Measurements from ENCODE around the gene AGT. TPM values are rescaled to one million over a fixed set of nuclear protein-coding genes. Genes with fewer than 3 reads are reported as not detected.

Gene AGT
- total RNA-seq, 1 experiment from 2014 or later, result 1.0 TPM

DNA sequence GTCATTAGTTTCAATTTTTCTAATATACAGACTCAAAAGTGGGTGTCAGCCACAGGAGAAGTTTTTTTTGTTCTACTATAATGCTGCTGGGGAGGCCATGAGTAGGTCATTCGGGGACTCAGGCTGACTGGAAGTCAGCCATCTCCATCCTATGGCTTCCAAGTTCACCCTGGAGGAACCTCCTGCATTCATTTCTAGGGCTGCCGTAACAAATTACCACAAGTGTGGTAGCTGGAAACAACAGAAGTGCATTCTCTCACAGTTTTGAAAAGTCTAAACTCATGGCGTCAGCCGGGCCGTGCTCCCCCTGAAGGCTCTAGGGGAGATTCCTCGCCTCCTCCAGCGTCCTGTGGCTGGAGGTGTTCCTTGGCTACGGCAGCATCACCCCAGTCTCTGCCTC is 17.7 kb downstream of the AGT start (continued):
- TF ChIP-seq ZNF416 (CRISPR knock-in tag; IDR thresholded peaks at IDR 0.05), result no peak
- TF ChIP-seq ETV6 (CRISPR knock-in tag; IDR thresholded peaks at IDR 0.05), result no peak

DNA sequence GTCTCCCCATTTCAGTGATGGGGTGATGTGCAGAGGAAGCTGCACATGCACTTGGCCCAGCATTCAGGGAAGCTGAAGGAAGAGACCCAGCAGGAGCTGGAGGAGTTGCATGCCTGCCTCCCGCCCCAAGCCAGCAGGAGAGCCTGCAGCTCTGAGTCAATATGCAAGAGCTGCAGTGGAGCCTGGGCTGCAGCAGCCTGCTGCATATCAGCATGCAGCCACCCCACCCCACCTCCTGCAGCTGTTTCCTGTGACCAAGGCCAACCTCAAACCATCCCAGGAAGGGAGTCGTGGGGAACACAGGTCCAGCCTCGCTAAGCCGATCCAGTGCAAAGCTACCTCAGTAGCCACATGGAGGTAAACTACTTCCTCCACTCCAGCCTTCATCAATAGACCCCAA is 18.9 kb downstream of the AGT start:
- Mint-ChIP-seq H3K36me3 (peaks cover 28% of the 10 kb centered on the region), H3K27ac (no peak overlapping the region), H3K9me3 (no peaks in the 10 kb centered on the region), H3K27me3 (ENCODE audit: low read depth) (no peaks in the 10 kb centered on the region), H3K4me3 (no peak overlapping the region), H3K4me1 (peaks cover 13% of the 10 kb centered on the region)
- DNase-seq (ENCODE audit: low spot score), result no peak
- ATAC-seq, result no peak
- POLR2A ChIA-PET, result interaction anchor here (0.6 to 1.2 kb wide), 2 partner anchors 53 to 280 kb away, joined by 3 read pairs; no protein-coding TSS in a partner anchor
- TF ChIP-seq ZNF416 (CRISPR knock-in tag; IDR thresholded peaks at IDR 0.05) (no peak), KAT7 (CRISPR knock-in tag; IDR thresholded peaks at IDR 0.05; ENCODE audit: borderline replicate concordance) (no peak), ZNF121 (CRISPR knock-in tag; IDR thresholded peaks at IDR 0.05) (no peak), NR1H2 (CRISPR knock-in tag; IDR thresholded peaks at IDR 0.05) (no peak), MYBL2 (CRISPR knock-in tag; IDR thresholded peaks at IDR 0.05) (no peak), NFATC4 (CRISPR knock-in tag; IDR thresholded peaks at IDR 0.05) (no peak), JUN (CRISPR knock-in tag; IDR thresholded peaks at IDR 0.05) (no peak), ZNF671 (CRISPR knock-in tag; IDR thresholded peaks at IDR 0.05) (no peak), NFE2L1 (CRISPR knock-in tag; IDR thresholded peaks at IDR 0.05) (no peak)
- TF ChIP-seq, protein P1, sequence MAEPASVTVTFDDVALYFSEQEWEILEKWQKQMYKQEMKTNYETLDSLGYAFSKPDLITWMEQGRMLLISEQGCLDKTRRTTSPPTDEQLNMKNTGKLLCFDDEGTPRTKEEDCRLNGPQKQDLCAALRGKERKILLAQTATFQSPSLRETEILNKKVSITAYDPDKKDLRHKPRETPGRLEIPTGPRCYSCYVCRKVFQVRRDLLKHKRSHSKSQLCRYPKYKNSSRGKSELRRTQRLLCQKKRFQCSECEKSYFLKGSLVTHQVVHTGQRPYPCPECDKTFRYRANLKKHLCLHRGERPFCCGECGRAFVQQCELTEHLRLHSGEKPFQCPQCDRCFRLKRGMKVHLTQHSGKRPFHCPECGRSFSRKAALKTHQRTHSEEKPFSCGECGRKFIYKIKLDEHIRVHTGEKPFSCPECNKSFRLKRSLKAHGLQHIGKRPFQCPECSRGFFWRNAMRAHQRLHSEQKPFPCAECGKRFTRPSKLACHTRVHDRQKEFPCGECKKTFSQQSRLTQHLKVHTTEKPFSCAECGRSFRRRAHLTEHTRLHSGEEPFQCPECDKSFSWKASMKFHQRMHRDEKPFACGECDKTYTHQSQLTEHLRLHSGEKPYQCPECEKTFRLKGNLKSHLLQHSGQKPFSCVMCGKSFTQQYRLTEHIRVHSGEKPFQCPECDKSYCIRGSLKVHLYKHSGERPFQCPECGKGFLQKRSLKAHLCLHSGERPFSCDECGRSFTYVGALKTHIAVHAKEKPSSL (CRISPR knock-in tag; conservative IDR thresholded peaks at IDR 0.05), result no peak
- TF ChIP-seq, protein P2, sequence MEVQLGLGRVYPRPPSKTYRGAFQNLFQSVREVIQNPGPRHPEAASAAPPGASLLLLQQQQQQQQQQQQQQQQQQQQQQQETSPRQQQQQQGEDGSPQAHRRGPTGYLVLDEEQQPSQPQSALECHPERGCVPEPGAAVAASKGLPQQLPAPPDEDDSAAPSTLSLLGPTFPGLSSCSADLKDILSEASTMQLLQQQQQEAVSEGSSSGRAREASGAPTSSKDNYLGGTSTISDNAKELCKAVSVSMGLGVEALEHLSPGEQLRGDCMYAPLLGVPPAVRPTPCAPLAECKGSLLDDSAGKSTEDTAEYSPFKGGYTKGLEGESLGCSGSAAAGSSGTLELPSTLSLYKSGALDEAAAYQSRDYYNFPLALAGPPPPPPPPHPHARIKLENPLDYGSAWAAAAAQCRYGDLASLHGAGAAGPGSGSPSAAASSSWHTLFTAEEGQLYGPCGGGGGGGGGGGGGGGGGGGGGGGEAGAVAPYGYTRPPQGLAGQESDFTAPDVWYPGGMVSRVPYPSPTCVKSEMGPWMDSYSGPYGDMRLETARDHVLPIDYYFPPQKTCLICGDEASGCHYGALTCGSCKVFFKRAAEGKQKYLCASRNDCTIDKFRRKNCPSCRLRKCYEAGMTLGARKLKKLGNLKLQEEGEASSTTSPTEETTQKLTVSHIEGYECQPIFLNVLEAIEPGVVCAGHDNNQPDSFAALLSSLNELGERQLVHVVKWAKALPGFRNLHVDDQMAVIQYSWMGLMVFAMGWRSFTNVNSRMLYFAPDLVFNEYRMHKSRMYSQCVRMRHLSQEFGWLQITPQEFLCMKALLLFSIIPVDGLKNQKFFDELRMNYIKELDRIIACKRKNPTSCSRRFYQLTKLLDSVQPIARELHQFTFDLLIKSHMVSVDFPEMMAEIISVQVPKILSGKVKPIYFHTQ (CRISPR knock-in tag; IDR thresholded peaks at IDR 0.05), result no peak
- TF ChIP-seq, protein P3, sequence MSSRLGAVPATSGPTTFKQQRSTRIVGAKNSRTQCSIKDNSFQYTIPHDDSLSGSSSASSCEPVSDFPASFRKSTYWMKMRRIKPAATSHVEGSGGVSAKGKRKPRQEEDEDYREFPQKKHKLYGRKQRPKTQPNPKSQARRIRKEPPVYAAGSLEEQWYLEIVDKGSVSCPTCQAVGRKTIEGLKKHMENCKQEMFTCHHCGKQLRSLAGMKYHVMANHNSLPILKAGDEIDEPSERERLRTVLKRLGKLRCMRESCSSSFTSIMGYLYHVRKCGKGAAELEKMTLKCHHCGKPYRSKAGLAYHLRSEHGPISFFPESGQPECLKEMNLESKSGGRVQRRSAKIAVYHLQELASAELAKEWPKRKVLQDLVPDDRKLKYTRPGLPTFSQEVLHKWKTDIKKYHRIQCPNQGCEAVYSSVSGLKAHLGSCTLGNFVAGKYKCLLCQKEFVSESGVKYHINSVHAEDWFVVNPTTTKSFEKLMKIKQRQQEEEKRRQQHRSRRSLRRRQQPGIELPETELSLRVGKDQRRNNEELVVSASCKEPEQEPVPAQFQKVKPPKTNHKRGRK (CRISPR knock-in tag; IDR thresholded peaks at IDR 0.05; ENCODE audit: borderline replicate concordance), result no peak
- CTCF ChIA-PET, result interaction anchor here (1.0 to 1.6 kb wide), 3 partner anchors 53 to 78 kb away, joined by 4 to 6 read pairs (median 5); no protein-coding TSS in a partner anchor

DNA sequence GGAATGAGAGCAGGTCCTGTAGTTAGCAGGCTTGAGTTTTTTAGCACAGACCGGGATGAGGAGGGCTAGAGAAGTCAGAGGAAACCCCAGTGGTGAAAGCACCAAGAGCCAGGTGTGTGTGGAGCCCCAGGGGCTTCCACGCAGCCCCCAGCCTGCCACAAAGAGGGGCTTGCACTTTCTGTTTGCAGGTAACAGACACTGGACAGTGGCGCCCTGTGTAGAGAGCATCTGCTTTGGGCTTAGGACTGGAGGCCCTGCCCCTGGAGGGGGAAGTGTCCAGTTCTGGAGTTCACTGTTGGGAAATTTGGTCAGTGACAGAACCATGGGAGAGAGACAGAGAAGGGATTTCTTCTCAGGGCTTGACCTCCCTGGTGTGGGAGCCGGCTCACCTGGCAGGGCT is 19.5 kb downstream of the AGT start:
- no peak for ATAC-seq
- Mint-ChIP-seq H3K4me3 (no peak overlapping the region), H3K27ac (peak overlapping the region; percentile 59), H3K27me3 (ENCODE audit: low read depth) (no peaks in the 10 kb centered on the region), H3K36me3 (peaks cover 34% of the 10 kb centered on the region), H3K4me1 (peaks cover 13% of the 10 kb centered on the region), H3K9me3 (no peaks in the 10 kb centered on the region)
- ChIA-PET POLR2A (interaction anchor here (0.6 to 1.2 kb wide), 2 partner anchors 53 to 281 kb away, joined by 3 read pairs; no protein-coding TSS in a partner anchor), CTCF (interaction anchor here (1.0 to 1.6 kb wide), 3 partner anchors 53 to 78 kb away, joined by 4 to 6 read pairs (median 5); no protein-coding TSS in a partner anchor)
- no peak for DNase-seq (ENCODE audit: low spot score)
- TF ChIP-seq EMX1 (CRISPR knock-in tag; IDR thresholded peaks at IDR 0.05) (no peak), NR3C1 (CRISPR knock-in tag; conservative IDR thresholded peaks at IDR 0.05; ENCODE audit: low read depth) (no peak), ZNF219 (CRISPR knock-in tag; IDR thresholded peaks at IDR 0.05; ENCODE audit: borderline replicate concordance) (no peak), ATF1 (CRISPR knock-in tag; IDR thresholded peaks at IDR 0.05) (no peak), JAZF1 (CRISPR knock-in tag; IDR thresholded peaks at IDR 0.05) (no peak), FOXP1 (CRISPR knock-in tag; IDR thresholded peaks at IDR 0.05; ENCODE audit: borderline replicate concordance) (no peak), ZNF263 (CRISPR knock-in tag; IDR thresholded peaks at IDR 0.05; ENCODE audit: low read depth) (no peak)
- TF ChIP-seq, protein P4, sequence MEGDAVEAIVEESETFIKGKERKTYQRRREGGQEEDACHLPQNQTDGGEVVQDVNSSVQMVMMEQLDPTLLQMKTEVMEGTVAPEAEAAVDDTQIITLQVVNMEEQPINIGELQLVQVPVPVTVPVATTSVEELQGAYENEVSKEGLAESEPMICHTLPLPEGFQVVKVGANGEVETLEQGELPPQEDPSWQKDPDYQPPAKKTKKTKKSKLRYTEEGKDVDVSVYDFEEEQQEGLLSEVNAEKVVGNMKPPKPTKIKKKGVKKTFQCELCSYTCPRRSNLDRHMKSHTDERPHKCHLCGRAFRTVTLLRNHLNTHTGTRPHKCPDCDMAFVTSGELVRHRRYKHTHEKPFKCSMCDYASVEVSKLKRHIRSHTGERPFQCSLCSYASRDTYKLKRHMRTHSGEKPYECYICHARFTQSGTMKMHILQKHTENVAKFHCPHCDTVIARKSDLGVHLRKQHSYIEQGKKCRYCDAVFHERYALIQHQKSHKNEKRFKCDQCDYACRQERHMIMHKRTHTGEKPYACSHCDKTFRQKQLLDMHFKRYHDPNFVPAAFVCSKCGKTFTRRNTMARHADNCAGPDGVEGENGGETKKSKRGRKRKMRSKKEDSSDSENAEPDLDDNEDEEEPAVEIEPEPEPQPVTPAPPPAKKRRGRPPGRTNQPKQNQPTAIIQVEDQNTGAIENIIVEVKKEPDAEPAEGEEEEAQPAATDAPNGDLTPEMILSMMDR (IDR thresholded peaks at IDR 0.05), result no peak
- TF ChIP-seq, protein P5, sequence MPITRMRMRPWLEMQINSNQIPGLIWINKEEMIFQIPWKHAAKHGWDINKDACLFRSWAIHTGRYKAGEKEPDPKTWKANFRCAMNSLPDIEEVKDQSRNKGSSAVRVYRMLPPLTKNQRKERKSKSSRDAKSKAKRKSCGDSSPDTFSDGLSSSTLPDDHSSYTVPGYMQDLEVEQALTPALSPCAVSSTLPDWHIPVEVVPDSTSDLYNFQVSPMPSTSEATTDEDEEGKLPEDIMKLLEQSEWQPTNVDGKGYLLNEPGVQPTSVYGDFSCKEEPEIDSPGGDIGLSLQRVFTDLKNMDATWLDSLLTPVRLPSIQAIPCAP (CRISPR knock-in tag; IDR thresholded peaks at IDR 0.05), result no peak
- TF ChIP-seq, protein P1 (CRISPR knock-in tag; conservative IDR thresholded peaks at IDR 0.05), result no peak
